Measurements from ENCODE around the gene TUG1.

TUG1 gene

GRCh38 chr22:30989474-30989873 is 20.4 kb downstream of the TUG1 start:
- no peak overlapping the region for H3K4me3 ChIP-seq (ENCODE audit: low read length)
- no peak for DNase-seq (ENCODE audit: low read depth, low spot score)

DNA sequence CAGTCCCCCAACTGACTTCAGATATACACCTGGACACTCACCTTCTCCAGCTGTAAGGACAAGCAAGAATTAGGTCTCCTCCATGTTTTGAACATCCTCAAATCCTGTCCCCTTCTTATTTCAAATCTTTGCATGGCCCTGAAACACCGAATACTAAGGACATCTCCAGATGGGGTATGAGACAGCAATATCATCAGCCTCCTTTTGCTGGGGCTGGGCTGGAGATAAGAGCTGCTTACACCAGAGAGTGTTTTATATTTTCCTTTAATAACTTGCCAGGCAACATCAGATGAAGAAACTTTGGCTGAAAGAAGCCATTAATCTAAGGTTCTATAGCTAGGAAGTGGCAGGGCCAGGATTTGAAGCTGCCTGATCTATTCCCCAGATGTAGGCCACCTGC is 21.6 kb downstream of the TUG1 start:
- no peak overlapping the region for H3K4me3 ChIP-seq (ENCODE audit: low read length)
- no peak for DNase-seq (ENCODE audit: low read depth, low spot score)

DNA sequence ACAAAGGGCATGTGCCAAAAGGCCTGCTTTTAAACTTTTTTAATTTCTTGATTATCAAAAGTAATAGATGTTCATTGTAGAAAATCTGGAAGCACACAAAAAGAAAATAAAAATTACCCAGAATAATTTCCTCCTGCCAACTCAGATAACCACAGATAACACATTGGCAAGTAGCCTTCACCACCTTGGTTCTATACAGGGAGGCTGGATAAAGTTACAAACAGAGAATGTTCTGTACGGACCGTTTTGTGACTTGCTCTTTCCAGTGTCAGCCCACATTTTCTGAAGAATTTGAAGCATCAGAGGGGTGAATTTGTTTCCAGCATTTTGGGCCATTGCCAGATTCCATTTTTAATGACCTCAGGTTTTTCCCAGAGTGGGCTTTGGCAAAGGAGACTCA is 23.5 kb downstream of the TUG1 start:
- H3K4me3 ChIP-seq (ENCODE audit: low read length), result no peak overlapping the region
- no peak for DNase-seq (ENCODE audit: low read depth, low spot score)

- DNase-seq (ENCODE audit: low read depth, low spot score), result no peak
- H3K4me3 ChIP-seq (ENCODE audit: low read length), result no peak overlapping the region
Measured at GRCh38 chr22:30994960-30995359, 25.9 kb downstream of the TUG1 start.

GRCh38 chr22:30996462-30996861 is 27.4 kb downstream of the TUG1 start:
- DNase-seq (ENCODE audit: low read depth, low spot score), result no peak
- no peak overlapping the region for H3K4me3 ChIP-seq (ENCODE audit: low read length)

DNA sequence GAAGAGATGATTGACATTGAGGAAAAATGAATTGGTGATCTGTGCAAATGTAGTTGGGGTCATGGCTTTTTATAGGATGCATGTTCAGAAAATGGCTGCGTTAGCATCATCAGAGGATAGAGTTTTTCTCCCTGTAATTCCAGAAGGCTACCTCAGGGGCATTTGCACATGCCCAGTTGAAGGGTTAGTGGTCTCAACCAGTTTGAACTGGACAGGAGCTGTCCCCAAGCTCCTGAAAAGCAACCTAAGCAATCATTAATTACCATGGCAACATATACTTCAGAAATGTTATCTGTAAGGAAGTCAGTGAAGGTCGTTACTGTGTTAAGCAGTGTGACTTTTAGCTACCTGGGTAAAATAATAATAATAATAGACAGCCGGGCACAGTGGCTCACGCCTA is 29.3 kb downstream of the TUG1 start:
- H3K4me3 ChIP-seq (ENCODE audit: low read length), result no peak overlapping the region
- no peak for DNase-seq (ENCODE audit: low read depth, low spot score)

- no peak for DNase-seq (ENCODE audit: low read depth, low spot score)
- H3K4me3 ChIP-seq (ENCODE audit: low read length), result no peak overlapping the region
Measured at GRCh38 chr22:31001124-31001770, 32.2 kb downstream of the TUG1 start.

DNA sequence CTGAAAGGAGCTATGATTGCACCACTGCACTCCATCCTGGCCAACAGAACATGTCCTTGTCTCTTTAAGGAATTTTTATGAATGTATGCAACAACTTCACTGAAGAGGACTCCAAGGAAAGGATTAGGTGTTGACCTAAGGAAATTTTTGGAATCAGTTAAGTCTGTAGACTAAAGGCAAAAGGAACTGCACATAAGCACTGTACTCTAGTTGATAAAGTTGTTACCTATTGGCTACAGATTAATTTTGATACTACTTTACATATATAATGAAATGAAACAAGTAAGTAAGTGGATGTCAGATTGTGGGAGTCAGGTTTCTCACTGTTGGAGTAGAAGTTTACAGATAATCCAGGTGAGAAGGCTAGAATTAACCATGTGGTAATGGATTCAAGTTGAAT is 36.5 kb downstream of the TUG1 start:
- H3K4me3 ChIP-seq (ENCODE audit: low read length), result no peak overlapping the region
- no peak for DNase-seq (ENCODE audit: low read depth, low spot score)

DNA sequence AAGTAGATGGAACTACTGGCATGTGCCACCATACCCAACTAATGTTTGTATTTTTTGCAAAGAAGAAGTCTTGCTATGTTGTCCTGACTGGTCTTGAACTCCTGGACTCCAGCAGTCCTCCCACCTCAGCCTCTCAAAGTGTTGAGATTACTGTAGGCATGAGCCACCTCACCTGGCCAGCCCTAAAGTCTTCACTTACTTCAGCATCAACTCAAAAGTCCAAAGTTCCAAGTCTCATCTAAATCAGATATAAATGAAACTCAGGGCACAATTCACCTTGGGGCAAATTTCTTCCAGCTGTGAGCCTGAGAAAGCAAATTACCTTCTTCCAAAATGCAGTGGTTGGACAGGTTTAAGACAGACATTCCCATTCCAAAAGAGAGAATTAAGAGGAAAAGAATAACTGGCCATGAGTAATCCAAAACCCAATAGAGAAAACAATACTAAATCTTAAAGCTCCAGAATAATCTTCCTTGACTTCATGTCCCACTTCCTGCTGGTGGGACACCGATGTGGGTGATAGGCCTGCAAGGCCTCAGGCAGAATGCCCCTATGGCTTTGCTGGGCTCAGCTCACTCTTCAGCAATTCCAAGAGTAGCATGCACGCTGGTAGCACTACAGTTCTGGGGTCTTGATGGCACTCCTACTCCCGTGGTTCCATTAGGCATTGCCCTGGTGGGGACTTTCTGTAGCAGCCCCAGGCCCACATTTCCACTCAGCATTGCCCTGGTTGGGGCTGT is 50.3 kb downstream of the TUG1 start:
- H3K4me3 ChIP-seq (ENCODE audit: low read length), result no peak overlapping the region
- DNase-seq (ENCODE audit: low read depth, low spot score), result no peak

DNA sequence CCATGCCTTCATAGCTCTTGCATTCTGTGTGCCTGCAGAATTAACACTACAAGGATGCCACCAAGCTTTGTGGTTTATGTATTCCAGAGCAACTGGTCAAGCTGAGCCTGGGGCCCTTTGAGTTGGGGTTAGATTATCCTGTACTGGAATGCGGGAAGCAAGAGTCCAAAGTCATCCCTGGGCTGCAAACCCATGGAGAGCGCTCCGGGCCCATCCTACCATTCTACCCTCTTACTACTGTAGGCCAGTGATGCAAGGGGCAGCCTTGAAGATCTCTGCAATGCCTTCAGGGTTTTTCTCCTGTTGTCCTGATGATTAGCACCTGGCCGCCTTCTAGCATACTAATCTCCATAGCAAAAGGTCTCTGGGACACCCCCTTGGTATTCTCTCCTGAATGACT is 51.3 kb downstream of the TUG1 start:
- H3K4me3 ChIP-seq (ENCODE audit: low read length), result no peak overlapping the region
- DNase-seq (ENCODE audit: low read depth, low spot score), result no peak

- DNase-seq (ENCODE audit: low read depth, low spot score), result no peak
- H3K4me3 ChIP-seq (ENCODE audit: low read length), result no peak overlapping the region
Measured at GRCh38 chr22:31022516-31022915, 53.5 kb downstream of the TUG1 start.
